HEK293 (cell line): ENCODE results near the gene CCM2.

ENCODE experiments used
- CTCF ChIA-PET: fragments of 350-600 bp; formaldehyde crosslinking; extraction: SDS; loops from one replicate; lab custom pipeline; 2021; ENCODE audit warnings: antibody characterized with exemption; lab: Yijun Ruan, JAX
- POLR2A ChIA-PET: fragments of 300-600 bp; formaldehyde crosslinking; extraction: SDS; loops from one replicate; lab custom pipeline; 2020; ENCODE audit warnings: antibody characterized with exemption, inconsistent platforms; lab: Yijun Ruan, JAX
- H3K27ac ChIP-seq: fragments of 200-500 bp; sonication (Bioruptor generic); 2 replicates; pipeline ENCODE4 v1.5.1; 2014; ENCODE audit warnings: low read depth, low read length, control low read depth, inconsistent platforms; ENCODE audit errors: extremely low read depth
- H3K36me3 ChIP-seq, 2 experiments: fragments of 200-500 bp in 1 of 2; sonication (Bioruptor generic) in 1 of 2; 1 replicate in 1 of 2; 2 replicates in 1 of 2; pipeline ENCODE4 v1.5.1; 2014 to 2017; ENCODE audit warnings: inconsistent platforms in 2 of 2, low read length in 2 of 2; ENCODE audit not compliant: control insufficient read depth in 2 of 2, insufficient read depth in 1 of 2
- H3K4me1 ChIP-seq: fragments of 200-500 bp; sonication (Bioruptor generic); 2 replicates; pipeline ENCODE4 v1.5.1; 2014; ENCODE audit warnings: mild to moderate bottlenecking, low read length, inconsistent platforms; ENCODE audit not compliant: control insufficient read depth, insufficient read depth
- H3K4me3 ChIP-seq: 2 replicates; pipeline ENCODE4 v1.5.1; 2011; ENCODE audit warnings: low read depth, mild to moderate bottlenecking, control low read depth, low read length, moderate library complexity
- H3K9me3 ChIP-seq: fragments of 200-500 bp; sonication (Bioruptor generic); 2 replicates; pipeline ENCODE4 v1.5.1; 2014; ENCODE audit warnings: low read depth, low read length, inconsistent platforms; ENCODE audit not compliant: control insufficient read depth, insufficient read depth
- GLI2 ChIP-seq: fragments of 450-650 bp; formaldehyde crosslinking; IDR thresholded peaks from 2 replicates; pipeline ENCODE4; 2017; ENCODE audit warnings: missing biosample characterization, missing genetic modification characterization, low read depth, borderline replicate concordance
- GLIS1 ChIP-seq: fragments of 450-650 bp; formaldehyde crosslinking; IDR thresholded peaks from 2 replicates; pipeline ENCODE4 v1.5.1; 2016; ENCODE audit warnings: missing biosample characterization, missing genetic modification characterization
- GLIS2 ChIP-seq: fragments of 450-650 bp; formaldehyde crosslinking; IDR thresholded peaks from 2 replicates; pipeline ENCODE4 v1.5.1; 2016; ENCODE audit warnings: missing biosample characterization, missing genetic modification characterization
- KLF17 ChIP-seq: fragments of 450-650 bp; formaldehyde crosslinking; IDR thresholded peaks from 2 replicates; pipeline ENCODE4 v1.5.1; 2016; ENCODE audit warnings: missing biosample characterization, missing genetic modification characterization
- KLF7 ChIP-seq: fragments of 450-650 bp; formaldehyde crosslinking; IDR thresholded peaks from 2 replicates; pipeline ENCODE4 v1.5.1; 2016; ENCODE audit warnings: missing biosample characterization, missing genetic modification characterization, borderline replicate concordance
- RBAK ChIP-seq: fragments of 450-650 bp; formaldehyde crosslinking; IDR thresholded peaks from 2 replicates; pipeline ENCODE4 v1.5.1; 2016; ENCODE audit warnings: missing biosample characterization, missing genetic modification characterization
- SCRT1 ChIP-seq: fragments of 450-650 bp; formaldehyde crosslinking; IDR thresholded peaks from 2 replicates; pipeline ENCODE4 v1.5.1; 2016; ENCODE audit warnings: missing biosample characterization, missing genetic modification characterization, borderline replicate concordance
- YY1 ChIP-seq: fragments of 450-650 bp; formaldehyde crosslinking; IDR thresholded peaks from 2 replicates; pipeline ENCODE4 v1.5.1; 2018; ENCODE audit warnings: missing biosample characterization, missing genetic modification characterization
- ZNF132 ChIP-seq: fragments of 450-650 bp; formaldehyde crosslinking; IDR thresholded peaks from 2 replicates; pipeline ENCODE4 v1.5.1; 2017; ENCODE audit warnings: missing biosample characterization, missing genetic modification characterization, borderline replicate concordance
- ZNF26 ChIP-seq: fragments of 450-650 bp; formaldehyde crosslinking; IDR thresholded peaks from 2 replicates; pipeline ENCODE4 v1.5.1; 2016; ENCODE audit warnings: missing biosample characterization, missing genetic modification characterization
- ZNF266 ChIP-seq: fragments of 450-650 bp; formaldehyde crosslinking; IDR thresholded peaks from 2 replicates; pipeline ENCODE4 v1.5.1; 2016; ENCODE audit warnings: missing biosample characterization, missing genetic modification characterization, low read depth
- ZNF324 ChIP-seq: fragments of 450-650 bp; formaldehyde crosslinking; IDR thresholded peaks from 2 replicates; pipeline ENCODE4 v1.5.1; 2016; ENCODE audit warnings: missing biosample characterization, missing genetic modification characterization
- ZNF335 ChIP-seq: fragments of 450-650 bp; formaldehyde crosslinking; conservative IDR thresholded peaks from 2 replicates; pipeline ENCODE4 v1.5.1; 2016; ENCODE audit warnings: missing biosample characterization, missing genetic modification characterization
- ZNF350 ChIP-seq: fragments of 450-650 bp; formaldehyde crosslinking; IDR thresholded peaks from 2 replicates; pipeline ENCODE4 v1.5.0; 2017; ENCODE audit warnings: missing biosample characterization, mild to moderate bottlenecking, missing genetic modification characterization
- ZNF366 ChIP-seq: fragments of 450-650 bp; formaldehyde crosslinking; conservative IDR thresholded peaks from 2 replicates; pipeline ENCODE4 v1.5.1; 2016; ENCODE audit warnings: missing biosample characterization, missing genetic modification characterization
- ZNF513 ChIP-seq: fragments of 450-650 bp; IDR thresholded peaks from 2 replicates; pipeline ENCODE4 v1.5.1; 2018; ENCODE audit warnings: missing biosample characterization, missing genetic modification characterization
- ZNF530 ChIP-seq: fragments of 450-650 bp; formaldehyde crosslinking; IDR thresholded peaks from 2 replicates; pipeline ENCODE4 v1.5.1; 2016; ENCODE audit warnings: low read depth, missing biosample characterization, missing genetic modification characterization
- ZNF548 ChIP-seq: fragments of 450-650 bp; formaldehyde crosslinking; IDR thresholded peaks from 2 replicates; pipeline ENCODE4 v1.5.1; 2016; ENCODE audit warnings: missing biosample characterization, missing genetic modification characterization
- ZNF571 ChIP-seq: fragments of 450-650 bp; formaldehyde crosslinking; IDR thresholded peaks from 2 replicates; pipeline ENCODE4 v1.5.0; 2017; ENCODE audit warnings: missing biosample characterization, missing genetic modification characterization
- ZNF580 ChIP-seq: fragments of 450-650 bp; formaldehyde crosslinking; IDR thresholded peaks from 2 replicates; pipeline ENCODE4 v1.5.1; 2016; ENCODE audit warnings: missing biosample characterization, missing genetic modification characterization
- ZNF645 ChIP-seq: fragments of 450-650 bp; formaldehyde crosslinking; IDR thresholded peaks from 2 replicates; pipeline ENCODE4; 2016; ENCODE audit warnings: missing biosample characterization, missing genetic modification characterization
- ZNF76 ChIP-seq: fragments of 450-650 bp; formaldehyde crosslinking; IDR thresholded peaks from 2 replicates; pipeline ENCODE4; 2016; ENCODE audit warnings: low read depth, missing biosample characterization, missing genetic modification characterization, borderline replicate concordance
- ZNF843 ChIP-seq: fragments of 450-650 bp; formaldehyde crosslinking; IDR thresholded peaks from 2 replicates; pipeline ENCODE4 v1.5.1; 2016; ENCODE audit warnings: missing biosample characterization, missing genetic modification characterization
- ZSCAN23 ChIP-seq: fragments of 450-650 bp; formaldehyde crosslinking; IDR thresholded peaks from 2 replicates; pipeline ENCODE4 v1.5.1; 2016; ENCODE audit warnings: missing biosample characterization, missing genetic modification characterization
- ZSCAN30 ChIP-seq: fragments of 450-650 bp; IDR thresholded peaks from 2 replicates; pipeline ENCODE4 v1.5.1; 2018; ENCODE audit warnings: missing biosample characterization, mild to moderate bottlenecking, missing genetic modification characterization, moderate library complexity
- TF ChIP-seq, protein P1 (sequence below): fragments of 450-650 bp; formaldehyde crosslinking; IDR thresholded peaks from 2 replicates; pipeline ENCODE4 v1.5.1; 2016; ENCODE audit warnings: missing biosample characterization, missing genetic modification characterization

The CCM2 gene

DNA sequence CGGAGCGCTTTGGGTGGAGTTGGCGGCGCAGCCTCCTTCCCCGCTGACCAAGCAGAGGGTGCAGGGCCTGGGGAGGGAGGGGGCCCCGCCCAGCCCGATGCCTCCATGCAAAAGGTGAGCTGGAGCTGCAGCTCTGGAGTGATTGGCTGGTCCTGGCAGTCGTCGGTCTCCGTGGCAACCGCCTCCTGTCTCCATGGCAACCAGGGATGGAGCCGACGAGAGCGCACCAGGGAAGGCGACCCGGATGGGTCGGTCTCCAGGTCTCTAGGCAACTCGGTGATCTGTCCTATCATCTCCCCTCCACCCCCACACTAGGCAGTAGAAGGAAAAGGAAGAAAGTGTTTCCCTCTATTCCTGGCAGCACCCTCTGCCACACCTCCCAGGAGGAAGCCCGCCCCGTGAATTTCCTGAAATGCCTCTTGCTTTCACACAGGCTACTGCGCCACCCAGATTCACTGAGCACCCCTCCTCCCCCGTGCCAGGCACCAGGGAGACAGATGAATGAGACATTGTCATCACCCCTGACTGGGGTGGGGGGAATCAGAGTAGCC, 89.4 kb downstream of the CCM2 start (continued):
- 0 out of 2 replicates have a peak, but pooled peaks have one; percentile 9 for TF ChIP-seq GLIS1
- no peak for TF ChIP-seq ZNF513 (tag by site-specific recombination)
- TF ChIP-seq YY1 (tag by site-specific recombination), result no peak
- TF ChIP-seq GLIS2 (tag by site-specific recombination), result 0 out of 2 replicates have a peak, but pooled peaks have one; percentile 2
- no peak for TF ChIP-seq ZNF571 (tag by site-specific recombination)
- no peak for TF ChIP-seq ZNF580 (tag by site-specific recombination)
- no peak for TF ChIP-seq ZSCAN23 (tag by site-specific recombination)
- TF ChIP-seq KLF7 (tag by site-specific recombination), result 0 out of 2 replicates have a peak, but pooled peaks have one; percentile 9
- TF ChIP-seq ZSCAN30, result no peak
- no peak for TF ChIP-seq ZNF324
- TF ChIP-seq KLF17 (tag by site-specific recombination), result peak; percentile 14; the same call in 1 of the 2 replicates

GRCh38 chr7:45092100-45092930, 92.3 kb downstream of the CCM2 start:
- H3K4me1 ChIP-seq, result peaks cover 8% of the 10 kb centered on the region
- ChIA-PET POLR2A (interaction anchor here (2.2 kb wide), 1 partner anchor 19 kb away, joined by 13 read pairs; the partner anchor contains the start of gene TBRG4), CTCF (interaction anchor here (0.6 to 1.5 kb wide), 4 partner anchors 13 to 119 kb away, joined by 3 to 7 read pairs (median 3); no protein-coding TSS in a partner anchor)
- no peaks in the 10 kb centered on the region for H3K36me3 ChIP-seq
- H3K4me3 ChIP-seq, result no peak overlapping the region
- no peaks in the 10 kb centered on the region for H3K9me3 ChIP-seq
- H3K27ac ChIP-seq, result no peak overlapping the region
- TF ChIP-seq ZNF530 (tag by site-specific recombination) (no peak), SCRT1 (tag by site-specific recombination) (no peak), ZNF645 (tag by site-specific recombination) (no peak), ZNF26 (no peak), ZNF548 (tag by site-specific recombination) (no peak), ZNF266 (no peak), ZNF843 (tag by site-specific recombination) (0 out of 2 replicates have a peak, but pooled peaks have one; percentile 42), ZNF366 (tag by site-specific recombination) (no peak; the same call in 1 of the 2 replicates), RBAK (no peak), ZNF132 (no peak), ZNF76 (no peak), ZNF335 (peak; percentile 48; the same call in 1 of the 2 replicates), GLI2 (tag by site-specific recombination) (no peak), ZNF350 (tag by site-specific recombination) (no peak)
- TF ChIP-seq, protein P1, sequence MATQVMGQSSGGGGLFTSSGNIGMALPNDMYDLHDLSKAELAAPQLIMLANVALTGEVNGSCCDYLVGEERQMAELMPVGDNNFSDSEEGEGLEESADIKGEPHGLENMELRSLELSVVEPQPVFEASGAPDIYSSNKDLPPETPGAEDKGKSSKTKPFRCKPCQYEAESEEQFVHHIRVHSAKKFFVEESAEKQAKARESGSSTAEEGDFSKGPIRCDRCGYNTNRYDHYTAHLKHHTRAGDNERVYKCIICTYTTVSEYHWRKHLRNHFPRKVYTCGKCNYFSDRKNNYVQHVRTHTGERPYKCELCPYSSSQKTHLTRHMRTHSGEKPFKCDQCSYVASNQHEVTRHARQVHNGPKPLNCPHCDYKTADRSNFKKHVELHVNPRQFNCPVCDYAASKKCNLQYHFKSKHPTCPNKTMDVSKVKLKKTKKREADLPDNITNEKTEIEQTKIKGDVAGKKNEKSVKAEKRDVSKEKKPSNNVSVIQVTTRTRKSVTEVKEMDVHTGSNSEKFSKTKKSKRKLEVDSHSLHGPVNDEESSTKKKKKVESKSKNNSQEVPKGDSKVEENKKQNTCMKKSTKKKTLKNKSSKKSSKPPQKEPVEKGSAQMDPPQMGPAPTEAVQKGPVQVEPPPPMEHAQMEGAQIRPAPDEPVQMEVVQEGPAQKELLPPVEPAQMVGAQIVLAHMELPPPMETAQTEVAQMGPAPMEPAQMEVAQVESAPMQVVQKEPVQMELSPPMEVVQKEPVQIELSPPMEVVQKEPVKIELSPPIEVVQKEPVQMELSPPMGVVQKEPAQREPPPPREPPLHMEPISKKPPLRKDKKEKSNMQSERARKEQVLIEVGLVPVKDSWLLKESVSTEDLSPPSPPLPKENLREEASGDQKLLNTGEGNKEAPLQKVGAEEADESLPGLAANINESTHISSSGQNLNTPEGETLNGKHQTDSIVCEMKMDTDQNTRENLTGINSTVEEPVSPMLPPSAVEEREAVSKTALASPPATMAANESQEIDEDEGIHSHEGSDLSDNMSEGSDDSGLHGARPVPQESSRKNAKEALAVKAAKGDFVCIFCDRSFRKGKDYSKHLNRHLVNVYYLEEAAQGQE (tag by site-specific recombination), result no peak
